Transverse colon (tissue), 4 donors: ENCODE measurements around the gene GPX4.

Source experiments
- CTCF ChIP-seq, 5 experiments: fragments of 200-600 bp in 3 of 5; fragments of 450-650 bp in 2 of 5; sonication (generic) in 3 of 5; IDR thresholded peaks; 1 replicate in 2 of 5; 2 replicates in 3 of 5; pipeline ENCODE4 v1.5.1; 2016 to 2017; ENCODE audit warnings: antibody characterized with exemption in 5 of 5, inconsistent platforms in 3 of 5, mild to moderate bottlenecking in 2 of 5, moderate library complexity in 1 of 5
- POLR2AphosphoS5 ChIP-seq, 3 donors: sonication (generic); formaldehyde crosslinking; IDR thresholded peaks; one replicate each; pipeline ENCODE4 v1.6.1; 2016; ENCODE audit warnings: antibody characterized with exemption in 3 of 3

GRCh38 chr19:1153891-1154730 is 50.3 kb downstream of the GPX4 start:
- TF ChIP-seq CTCF (IDR thresholded peaks at IDR 0.05) (no peak), POLR2AphosphoS5 (IDR thresholded peaks at IDR 0.05) (no peak)
